Activated CD8-positive, alpha-beta memory T cell treated with anti-CD3 and anti-CD28 coated beads, Interleukin-2, amount 50 U/mL, for 24 hours (primary cell): ENCODE measurements around the gene ARMC6.

Experiments used
- DNase-seq: peaks from one replicate; pipeline ENCODE4 v3.0.0-alpha.2; 2020; ENCODE audit errors: extremely low read depth

ARMC6 gene

DNA sequence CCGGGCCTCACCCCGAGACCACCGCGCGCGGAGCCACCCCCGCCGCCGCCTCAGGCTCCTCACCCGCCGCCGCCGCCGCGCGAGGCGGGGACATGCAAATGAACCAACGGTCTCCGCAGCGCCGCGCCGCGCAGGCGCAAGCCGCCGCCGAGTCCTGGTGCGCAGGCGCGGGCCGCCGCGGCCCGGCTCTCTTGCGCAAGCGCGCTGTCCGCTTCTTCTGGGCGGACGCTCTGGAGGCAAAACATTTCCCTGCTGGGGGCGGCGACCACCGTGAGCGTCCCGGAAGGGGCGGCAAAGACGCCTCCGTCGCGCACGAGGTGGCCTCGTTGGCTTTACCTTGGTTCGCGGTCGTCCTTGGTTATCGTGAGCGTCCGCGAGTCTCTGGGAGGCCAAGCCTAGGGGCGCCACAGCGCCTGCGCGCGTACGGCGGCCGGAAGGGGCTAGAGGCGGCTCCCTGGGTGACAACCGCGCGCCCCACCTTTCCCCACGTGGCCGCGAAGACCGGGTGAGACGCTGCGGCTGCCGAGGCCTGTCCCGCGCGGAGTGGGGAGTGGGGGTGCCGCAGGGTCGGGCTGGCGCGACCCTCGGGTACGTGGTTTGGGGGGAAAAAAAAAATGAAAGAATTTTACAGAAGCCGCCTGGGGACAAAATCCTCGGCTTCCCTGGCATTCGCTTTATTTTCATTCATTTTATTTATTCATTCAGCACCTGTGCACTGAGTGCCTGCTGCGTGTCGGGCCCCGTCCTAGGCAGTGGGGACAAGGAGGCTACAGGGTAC lies at the start of gene ARMC6, which contains the start of gene SUGP2:
TSS of gene ARMC6 (plus strand) at position 178 of the 778 bp plus-strand sequence. CDS start 607 bp downstream, outside the sequence.
TSS of gene SUGP2 (minus strand) at position 92 of the 778 bp plus-strand sequence. CDS start 2,446 bp downstream, outside the sequence.
- peak; percentile 75 for DNase-seq

- no peak for DNase-seq
Measured at GRCh38 chr19:18984251-18984650, 49.2 kb upstream of the ARMC6 start.

GRCh38 chr19:18985257-18985656 lies 48.1 kb upstream of the ARMC6 start:
- no peak for DNase-seq

DNA sequence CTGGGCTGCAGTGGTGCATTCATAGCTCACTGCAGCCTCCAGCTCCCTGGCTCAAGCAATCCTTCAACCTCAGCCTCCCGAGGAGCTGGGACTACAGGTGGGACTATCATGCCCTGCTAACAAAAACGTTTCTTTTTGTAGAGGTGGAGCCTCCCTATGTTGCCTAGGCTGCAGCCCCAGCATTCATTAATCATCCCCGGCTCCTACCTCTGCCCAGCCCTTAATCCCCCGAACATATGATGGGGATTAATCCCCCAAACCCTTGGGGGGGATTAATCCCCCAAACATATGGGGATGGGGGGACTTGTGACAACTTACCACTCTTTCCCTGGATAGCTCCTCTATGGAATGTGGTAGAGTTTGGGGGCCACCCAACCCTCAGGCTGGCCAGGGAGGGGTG lies 45.9 kb upstream of the ARMC6 start:
- DNase-seq = no peak

DNA sequence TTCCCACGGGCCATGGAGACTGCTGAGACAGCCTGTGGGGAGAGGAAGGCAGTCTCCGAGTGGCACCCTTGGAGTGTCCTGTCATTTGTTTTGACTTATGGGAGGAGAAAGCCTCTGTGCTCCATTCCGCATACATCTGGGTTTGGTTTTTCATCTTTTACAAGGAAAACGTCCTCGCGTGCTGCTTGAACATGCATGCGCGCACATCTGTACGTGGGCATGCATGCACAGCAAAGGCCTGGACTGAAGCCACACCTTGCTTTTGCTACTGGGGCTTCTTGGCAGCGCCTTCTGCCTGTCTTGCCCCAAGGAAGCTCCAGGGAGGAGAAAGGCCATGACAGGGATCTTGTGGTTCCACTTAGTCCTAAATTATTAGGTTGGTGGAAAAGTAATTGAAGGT lies 44.1 kb upstream of the ARMC6 start:
- no peak for DNase-seq

GRCh38 chr19:18990128-18990708 lies 43.2 kb upstream of the ARMC6 start:
- DNase-seq = no peak

DNA sequence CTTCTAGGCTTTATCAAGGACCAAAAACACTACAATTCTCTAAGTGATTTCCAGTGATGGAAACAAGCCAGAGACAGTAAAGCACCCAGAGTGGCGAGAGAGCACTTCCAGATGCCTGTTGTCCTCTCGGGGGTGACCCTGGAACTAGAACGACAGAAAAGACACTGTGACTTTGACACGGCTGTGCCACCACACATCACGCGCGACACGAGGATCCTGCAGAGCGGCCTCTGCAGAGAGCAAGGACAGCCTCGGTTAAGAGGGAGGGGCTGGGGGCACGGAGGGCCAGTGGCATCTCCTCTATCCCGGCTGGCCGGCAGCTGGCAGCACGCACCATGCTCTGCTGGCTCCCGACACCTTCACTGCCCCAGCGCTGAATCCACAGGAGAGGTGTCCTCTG lies 42.4 kb upstream of the ARMC6 start:
- no peak for DNase-seq

- DNase-seq = no peak
Measured at GRCh38 chr19:18991468-18991867, 41.9 kb upstream of the ARMC6 start.

- no peak for DNase-seq
Measured at GRCh38 chr19:18992696-18993095, 40.7 kb upstream of the ARMC6 start.

GRCh38 chr19:18993115-18993514 lies 40.3 kb upstream of the ARMC6 start:
- DNase-seq = no peak

DNA sequence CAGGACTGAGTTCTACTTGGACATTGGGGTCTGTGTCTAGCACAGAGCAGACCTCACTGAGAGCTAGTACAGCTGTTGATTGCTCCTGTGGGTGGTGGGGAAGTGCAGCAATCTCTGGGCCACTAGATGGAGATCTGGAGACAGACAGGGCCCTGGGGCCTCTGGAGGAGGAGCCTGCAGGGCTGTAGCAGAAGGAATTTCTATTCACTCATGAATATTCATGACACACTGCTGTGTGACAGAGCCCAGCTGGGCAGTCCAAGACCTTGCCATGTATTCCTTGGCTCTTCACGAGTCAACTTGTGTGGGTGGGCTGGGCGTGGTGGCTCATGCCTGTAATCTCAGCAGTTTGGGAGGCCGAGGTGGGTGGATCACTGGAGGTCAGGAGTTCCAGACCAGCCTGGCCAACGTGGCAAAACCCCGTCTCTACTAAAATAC lies 37.6 kb upstream of the ARMC6 start:
- DNase-seq = no peak

DNA sequence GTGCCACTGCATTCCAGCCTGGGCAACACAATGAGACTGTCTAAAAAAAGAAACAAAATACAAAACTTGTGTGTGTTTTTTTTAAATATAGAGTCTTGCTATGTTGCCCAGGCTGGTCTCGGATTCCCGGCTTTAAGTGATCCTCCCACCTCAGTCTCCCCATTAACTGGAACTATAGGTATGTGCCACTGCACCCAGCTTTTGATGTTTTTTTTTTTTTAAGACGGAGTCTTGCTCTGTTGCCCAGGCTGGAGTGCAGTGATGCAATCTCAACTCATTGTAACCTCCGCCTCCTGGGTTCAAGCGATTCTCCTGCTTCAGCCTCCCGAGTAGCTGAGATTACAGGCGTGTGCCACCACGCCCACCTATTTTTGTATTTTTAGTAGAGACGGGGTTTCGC lies 37.1 kb upstream of the ARMC6 start:
- DNase-seq = no peak

- DNase-seq = no peak
Measured at GRCh38 chr19:18996796-18997394, 36.5 kb upstream of the ARMC6 start.

DNA sequence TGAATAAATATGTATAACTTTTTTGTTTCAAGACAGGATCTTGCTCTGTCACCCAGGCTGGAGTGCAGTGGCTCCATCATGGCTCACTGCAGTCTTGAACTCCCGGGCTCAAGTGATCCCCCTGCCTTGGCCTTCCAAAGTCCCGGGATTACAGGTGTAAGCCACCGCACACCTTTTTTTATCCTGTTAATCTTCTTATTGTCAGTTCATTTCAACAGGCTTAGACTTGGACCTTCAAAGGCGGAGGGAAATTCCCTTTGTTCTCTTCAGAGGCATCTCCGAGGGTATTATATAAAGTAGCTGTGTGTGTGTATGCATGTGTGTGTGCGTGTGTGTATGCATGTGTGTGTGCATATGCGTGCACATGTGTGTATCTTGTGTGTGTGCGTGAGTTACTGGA lies 35.1 kb upstream of the ARMC6 start:
- no peak for DNase-seq

GRCh38 chr19:18999016-18999758 lies 34.2 kb upstream of the ARMC6 start:
- DNase-seq = no peak

- DNase-seq = no peak
Measured at GRCh38 chr19:18999896-19000620, 33.3 kb upstream of the ARMC6 start.

DNA sequence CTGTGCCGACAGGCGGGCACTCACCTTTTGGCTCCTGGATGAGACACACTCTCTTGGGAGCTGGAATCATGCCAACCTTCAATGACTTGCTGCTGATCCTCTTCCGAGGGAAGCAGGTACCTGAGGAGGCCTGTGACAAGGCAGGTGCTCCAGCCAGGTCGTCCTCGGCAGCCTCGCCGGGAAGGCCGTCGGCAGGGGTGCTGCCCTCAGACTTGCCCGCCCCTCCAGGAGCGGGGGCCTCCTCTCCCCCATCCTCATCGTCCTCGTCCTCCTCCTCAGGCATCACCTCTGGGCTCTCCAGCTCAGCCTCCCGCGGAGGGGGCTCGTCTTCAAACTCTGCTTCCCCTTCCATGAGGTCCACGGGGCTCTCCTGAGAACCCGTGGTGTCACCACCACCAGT lies 29.3 kb upstream of the ARMC6 start:
- DNase-seq = no peak

DNA sequence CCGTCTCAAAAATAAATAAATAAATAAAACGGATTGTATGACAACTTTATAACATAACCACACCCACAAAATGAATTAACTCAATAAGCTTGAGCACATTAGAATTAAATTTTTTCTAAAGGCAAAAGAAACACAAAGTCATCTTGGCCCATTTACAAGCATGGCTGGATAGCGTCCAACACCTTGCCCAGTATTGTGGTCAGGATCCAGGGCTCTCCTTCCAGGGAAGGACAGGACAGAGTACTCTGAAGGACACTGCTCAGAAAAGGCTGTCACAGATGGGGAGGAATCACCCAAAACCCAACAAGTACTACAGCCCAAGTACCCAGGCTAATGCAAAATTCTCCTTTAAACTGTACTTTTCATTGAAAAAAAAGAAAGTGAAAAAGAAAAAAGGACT lies 27.2 kb upstream of the ARMC6 start:
- no peak for DNase-seq

GRCh38 chr19:19009951-19010350 lies 23.5 kb upstream of the ARMC6 start:
- DNase-seq = no peak

GRCh38 chr19:19010551-19010950 lies 22.9 kb upstream of the ARMC6 start:
- DNase-seq = no peak

DNA sequence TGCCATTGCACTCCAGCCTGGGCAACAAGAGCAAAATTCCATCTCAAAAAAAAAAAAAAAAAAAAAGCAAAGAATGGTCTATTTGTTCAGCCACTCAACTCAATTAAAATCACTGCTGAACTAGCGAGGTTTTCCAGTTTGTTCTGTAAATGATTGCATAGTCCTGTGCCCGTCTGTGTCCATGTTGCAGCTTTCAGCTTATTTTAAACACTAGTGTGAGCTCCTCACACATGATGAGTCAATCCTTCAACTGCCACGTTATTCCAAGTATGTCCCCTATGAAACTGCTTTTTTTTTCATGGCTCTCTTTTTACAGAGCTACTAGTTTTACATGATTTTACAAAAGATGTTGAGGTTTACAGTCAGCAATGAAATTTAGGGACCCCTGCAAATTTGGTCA lies 12.3 kb upstream of the ARMC6 start:
- DNase-seq = no peak
